Frontal cortex (tissue), 4 donors: ENCODE measurements around the gene TICAM2. TPM values are rescaled to one million over a fixed set of nuclear protein-coding genes. Genes with fewer than 3 reads are reported as not detected.

Experiments used
- DNase-seq, 2 donors: peaks; one replicate each; pipeline ENCODE4 v3.0.0; 2012; ENCODE audit warnings: low spot score in 2 of 2
- FAIRE-seq: peaks from 2 replicates; lab custom pipeline; 2012; peaks lifted over from hg19 to GRCh38; lab: Jason Lieb, UNC
- total RNA-seq: library from RNA; depleted of rRNA; stranded (reverse); fragments of >200 nt; gene quantifications from one replicate; pipeline ENCODE4 v1.2.3, GENCODE V29; 2014
- donor health status: control.
- donor health status: control.
- donor health status: control.

Gene TICAM2
- total RNA-seq, 1 donor from 2014 or later, result 1.2 TPM

DNA sequence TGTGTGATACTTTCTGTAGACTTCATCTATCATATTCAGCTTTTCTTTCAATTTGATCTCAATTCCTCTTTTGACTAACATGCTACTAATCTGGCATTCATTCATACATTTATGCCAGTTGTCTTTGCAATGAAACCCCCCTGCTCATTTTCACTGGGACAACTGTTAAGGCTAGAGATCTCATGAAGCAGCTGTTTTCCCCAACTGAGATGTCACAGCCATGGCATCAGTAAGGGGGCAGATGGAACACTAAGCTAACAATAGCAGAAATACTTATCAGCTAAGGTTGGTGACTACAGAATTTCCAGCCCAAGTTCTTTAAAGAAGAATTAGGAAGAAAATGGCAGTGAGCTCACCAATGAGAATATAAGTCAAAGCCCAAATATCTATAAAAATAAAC is 14.2 kb upstream of the TICAM2 start:
- DNase-seq (no peak), FAIRE-seq (no peak)

DNA sequence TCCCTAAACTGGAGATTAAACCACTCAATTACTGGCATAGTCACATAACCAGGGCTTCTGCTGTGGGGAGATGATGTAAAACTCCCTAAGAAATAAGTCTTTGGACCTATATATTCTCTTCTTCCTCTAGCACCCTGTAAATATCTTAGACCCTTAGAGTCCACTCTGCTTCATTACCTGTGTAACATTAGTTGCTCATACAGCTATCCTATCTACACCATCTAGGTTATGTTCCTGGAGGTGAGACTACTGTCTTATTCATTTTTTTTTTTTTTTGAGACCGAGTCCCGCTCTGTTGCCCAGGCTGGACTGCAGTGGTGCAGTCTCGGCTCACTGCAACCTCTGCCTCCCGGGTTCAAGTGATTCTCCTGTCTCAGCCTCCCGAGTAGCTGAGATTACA is 9.6 kb upstream of the TICAM2 start:
- DNase-seq (no peak), FAIRE-seq (no peak)

DNA sequence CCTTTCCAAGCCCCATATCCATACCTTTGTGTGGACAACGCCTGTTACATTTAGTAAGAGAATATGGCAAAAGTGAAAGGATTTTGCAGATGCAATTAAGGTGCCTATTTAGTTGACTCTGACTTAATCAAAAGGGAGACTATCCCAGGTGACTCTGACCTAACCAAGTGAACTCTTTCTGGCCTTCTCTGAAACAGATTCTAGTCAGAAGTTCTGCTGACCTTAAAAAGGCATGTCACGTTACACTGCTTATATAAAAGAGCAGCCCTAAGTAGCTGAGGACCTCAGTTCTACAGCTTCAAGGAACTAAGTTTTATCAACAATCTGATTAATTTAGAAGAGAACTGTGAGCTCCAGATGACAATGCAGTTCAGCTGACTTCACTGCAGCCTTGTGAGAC is 5.7 kb upstream of the TICAM2 start:
- FAIRE-seq, result no peak
- DNase-seq, result no peak

DNA sequence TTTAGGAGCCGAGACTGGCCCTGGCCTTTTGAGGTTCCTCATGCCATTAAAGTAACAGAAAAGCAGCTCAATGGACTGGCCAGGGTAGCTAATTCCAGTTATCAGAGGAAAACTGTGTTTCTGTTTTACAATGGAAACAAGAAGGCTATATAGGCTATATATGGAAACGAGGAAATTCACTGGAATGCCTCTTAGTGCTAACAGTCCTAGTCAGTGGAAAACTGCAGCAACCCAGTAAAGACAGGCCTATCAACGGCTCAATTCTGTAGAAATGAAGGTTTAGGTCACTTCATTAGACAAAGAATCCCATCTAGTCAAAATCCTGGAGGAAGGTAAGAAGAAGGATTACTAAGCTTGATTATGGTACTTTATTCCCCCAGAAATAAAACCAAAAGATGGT is 3.2 kb upstream of the TICAM2 start:
- DNase-seq (no peak), FAIRE-seq (no peak)

- DNase-seq (no peak), FAIRE-seq (no peak)
These were observed 379 bp upstream of the TICAM2 start for GRCh38 chr5:115602591-115603125.

DNA sequence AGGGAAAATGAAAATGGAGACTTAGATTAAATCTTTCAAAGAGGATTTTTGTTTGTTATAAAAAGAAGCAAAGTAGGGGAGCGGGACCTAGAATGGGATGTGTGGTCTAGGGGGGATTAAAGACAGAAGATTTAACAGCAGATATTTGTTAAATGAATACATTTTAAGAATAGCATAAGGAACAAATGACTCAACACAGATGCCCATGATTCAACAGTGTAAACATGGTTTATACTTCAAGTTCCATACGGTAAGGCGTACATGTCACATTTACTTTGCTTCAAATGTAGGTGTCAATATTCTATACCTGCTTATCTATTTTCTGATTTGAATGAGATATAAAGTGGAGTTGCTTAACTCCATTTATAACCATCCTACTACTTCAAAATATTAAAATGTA is 1.5 kb downstream of the TICAM2 start:
- DNase-seq (no peak), FAIRE-seq (no peak)

GRCh38 chr5:115599924-115600323 is 2.4 kb downstream of the TICAM2 start:
- FAIRE-seq (no peak), DNase-seq (no peak)

DNA sequence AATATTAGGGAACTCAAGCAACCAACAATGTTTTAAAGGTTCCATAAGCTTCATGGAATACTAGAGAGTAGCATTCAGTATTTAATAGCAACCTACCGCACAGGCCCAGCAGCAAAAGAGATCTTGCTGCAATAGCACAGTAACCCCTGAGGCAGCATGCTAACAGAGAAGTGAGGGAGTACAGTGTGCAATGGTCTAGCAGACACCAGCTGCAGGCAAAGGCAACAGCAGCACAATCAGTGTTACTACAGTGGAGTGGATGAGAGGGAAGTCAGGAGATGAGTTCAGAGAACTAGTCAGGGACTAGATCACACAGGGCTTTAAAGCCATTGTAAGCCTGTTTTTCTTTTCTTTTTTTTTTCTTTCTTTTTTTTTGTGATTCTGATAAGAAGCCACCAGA is 2.8 kb downstream of the TICAM2 start:
- peak; percentile 14 to 41 for DNase-seq
- no peak for FAIRE-seq

- FAIRE-seq, result no peak
- no peak for DNase-seq
These were observed 7.9 kb downstream of the TICAM2 start for GRCh38 chr5:115594128-115595047.

GRCh38 chr5:115589043-115589442 is 13.2 kb downstream of the TICAM2 start:
- DNase-seq, result no peak
- no peak for FAIRE-seq

GRCh38 chr5:115588640-115589039 is 13.6 kb downstream of the TICAM2 start:
- no peak for FAIRE-seq
- no peak for DNase-seq

DNA sequence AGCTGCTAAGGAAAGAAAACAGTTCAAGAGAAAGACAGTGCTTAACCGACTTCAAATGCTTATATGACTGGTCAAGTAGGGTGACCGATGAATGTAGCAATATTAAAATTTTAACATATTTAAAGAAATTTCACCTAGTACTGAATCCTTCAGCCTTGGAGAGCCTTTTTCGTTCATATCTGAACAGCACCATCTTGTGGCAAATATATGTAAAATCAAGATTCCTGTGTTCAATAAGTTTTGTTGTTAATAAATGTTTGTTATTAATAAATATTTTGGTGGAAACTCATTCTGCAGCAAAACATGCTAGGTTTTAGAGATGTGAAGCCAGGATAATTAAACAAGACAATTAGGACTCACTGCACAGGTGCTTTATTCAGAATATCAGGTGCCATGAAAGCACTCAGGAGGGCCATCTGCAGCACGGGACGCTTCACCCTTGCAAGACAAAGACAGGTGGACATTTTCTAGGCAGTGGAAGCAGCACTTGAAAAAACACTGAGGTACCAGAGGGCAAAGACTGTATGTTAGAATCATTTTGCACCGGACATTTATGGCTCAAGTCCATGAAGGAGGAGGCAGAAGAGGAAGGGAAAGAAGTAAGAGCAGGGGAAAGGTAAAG is 15.6 kb downstream of the TICAM2 start:
- FAIRE-seq (peak; percentile 76), DNase-seq (no peak)

- DNase-seq (no peak), FAIRE-seq (no peak)
These were observed 17.0 kb downstream of the TICAM2 start for GRCh38 chr5:115585265-115585664.

DNA sequence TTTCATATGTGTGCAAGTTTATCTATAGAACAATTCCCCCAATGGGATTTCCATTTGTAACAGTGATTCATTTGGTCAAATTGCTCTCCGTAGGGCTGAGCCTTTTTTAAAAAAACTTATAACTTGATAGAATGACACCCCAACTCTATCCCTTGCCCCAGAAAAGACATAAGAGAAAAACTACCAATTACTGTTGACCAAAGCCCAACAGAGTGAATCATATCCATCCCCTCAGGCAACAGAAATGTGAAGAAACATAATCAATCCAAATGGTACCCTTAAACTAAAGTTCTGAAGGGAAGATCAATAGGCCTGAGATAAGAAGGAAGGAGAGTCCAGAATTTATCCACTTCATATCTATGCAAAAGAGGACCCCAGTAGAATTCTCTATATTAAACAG is 17.8 kb downstream of the TICAM2 start:
- DNase-seq (no peak), FAIRE-seq (no peak)

GRCh38 chr5:115583474-115583873 is 18.8 kb downstream of the TICAM2 start:
- no peak for DNase-seq

GRCh38 chr5:115580941-115581340 is 21.3 kb downstream of the TICAM2 start:
- no peak for FAIRE-seq
- no peak for DNase-seq

More at GRCh38 chr5:115583474-115583873, 18.8 kb downstream of the TICAM2 start:
- FAIRE-seq, result no peak

DNA sequence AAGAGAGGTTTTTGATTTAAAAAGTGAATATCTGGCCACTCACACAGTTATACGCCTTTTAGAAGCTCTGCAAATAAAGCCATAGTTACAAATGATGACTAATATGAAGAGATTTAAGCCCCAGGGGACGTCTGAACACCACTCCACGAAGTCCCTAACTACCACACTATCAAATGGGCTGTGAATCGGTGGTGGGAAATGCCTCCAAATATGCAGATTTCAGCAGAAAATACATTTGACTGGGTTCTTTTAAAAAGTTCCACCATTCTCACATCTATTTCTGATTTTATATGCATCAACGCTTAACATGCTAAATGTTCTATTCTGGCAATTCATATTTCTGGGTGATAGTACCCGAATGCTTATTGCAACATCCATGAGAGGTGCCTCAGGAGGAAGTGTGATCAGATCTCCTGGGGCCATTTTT is 22.5 kb downstream of the TICAM2 start:
- DNase-seq, result no peak
- FAIRE-seq, result no peak

GRCh38 chr5:115579216-115579615 is 23.1 kb downstream of the TICAM2 start:
- FAIRE-seq (no peak), DNase-seq (no peak)

DNA sequence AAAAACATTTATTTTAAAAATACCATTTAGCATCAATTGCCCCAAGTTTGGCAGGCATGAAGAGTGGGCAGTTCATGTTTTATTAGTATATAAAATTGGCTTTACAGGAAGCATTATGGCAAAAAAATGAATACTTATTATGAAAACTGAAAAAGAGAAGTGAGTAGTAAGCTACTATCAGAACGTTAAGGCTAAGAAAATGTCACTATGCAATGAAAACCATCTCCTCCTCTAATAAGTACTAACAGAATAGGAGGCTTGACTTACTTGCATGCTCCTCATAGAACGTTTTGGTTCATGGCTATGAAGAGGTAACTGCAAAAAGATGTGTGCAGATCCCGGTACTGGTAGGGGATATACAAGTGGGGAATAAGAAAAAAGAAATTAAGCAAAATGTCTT is 23.6 kb downstream of the TICAM2 start:
- no peak for FAIRE-seq
- DNase-seq, result no peak

GRCh38 chr5:115577741-115578140 is 24.5 kb downstream of the TICAM2 start:
- DNase-seq (no peak), FAIRE-seq (no peak)

- no peak for DNase-seq
These were observed 24.9 kb downstream of the TICAM2 start for GRCh38 chr5:115577329-115577728.

More at GRCh38 chr5:115577329-115577728, 24.9 kb downstream of the TICAM2 start:
- no peak for FAIRE-seq
